Hematopoietic multipotent progenitor cell treated with erythropoietin and hydrocortisone succinate and interleukin-3 and kit ligand, for 4 days (in vitro differentiated cells): ENCODE data around the gene SRRT.

Experiments
- DNase-seq: peaks from one replicate; pipeline ENCODE4 v3.0.0-alpha.2; 2015

Gene SRRT

GRCh38 chr7:100856871-100857282, 18.0 kb upstream of the SRRT start:
- DNase-seq, result no peak

- DNase-seq, result no peak
Measured at GRCh38 chr7:100859856-100860255, 15.0 kb upstream of the SRRT start.

- DNase-seq, result no peak
Measured at GRCh38 chr7:100860702-100861615, 13.9 kb upstream of the SRRT start.

GRCh38 chr7:100861616-100861985, 13.3 kb upstream of the SRRT start:
- DNase-seq, result no peak

- DNase-seq, result peak; percentile 78
Measured at GRCh38 chr7:100863406-100863950, 11.4 kb upstream of the SRRT start.

- no peak for DNase-seq
Measured at GRCh38 chr7:100864263-100864845, 10.5 kb upstream of the SRRT start.

- DNase-seq, result peak; percentile 62
Measured at GRCh38 chr7:100865372-100865911, 9.5 kb upstream of the SRRT start.

- DNase-seq, result peak; percentile 90
Measured at GRCh38 chr7:100865938-100866728, 8.8 kb upstream of the SRRT start.

GRCh38 chr7:100866729-100867039, 8.2 kb upstream of the SRRT start:
- DNase-seq, result no peak

GRCh38 chr7:100867040-100867775, 7.7 kb upstream of the SRRT start, which contains the start of gene TRIP6:
Gene TRIP6, plus strand, starts transcription at chr7:100867387. Its CDS starts 111 bp downstream, at chr7:100867498.
- DNase-seq, result peak; percentile 88

- no peak for DNase-seq
Measured at GRCh38 chr7:100867776-100868485, 7.0 kb upstream of the SRRT start.

GRCh38 chr7:100873599-100874299, 1.2 kb upstream of the SRRT start:
- no peak for DNase-seq

- DNase-seq, result peak; percentile 33
Measured at GRCh38 chr7:100874300-100874576, 665 bp upstream of the SRRT start.

GRCh38 chr7:100875356-100875751, 451 bp downstream of the SRRT start:
- peak; percentile 58 for DNase-seq

GRCh38 chr7:100878013-100878412, 3.1 kb downstream of the SRRT start:
- DNase-seq, result no peak

GRCh38 chr7:100878685-100879084, 3.8 kb downstream of the SRRT start:
- no peak for DNase-seq

GRCh38 chr7:100879685-100880261, 4.9 kb downstream of the SRRT start:
- no peak for DNase-seq

GRCh38 chr7:100880645-100881044, 5.7 kb downstream of the SRRT start:
- DNase-seq, result no peak

- DNase-seq, result no peak
Measured at GRCh38 chr7:100881136-100881535, 6.2 kb downstream of the SRRT start.

- DNase-seq, result no peak
Measured at GRCh38 chr7:100882201-100882600, 7.3 kb downstream of the SRRT start.
